GM10847 (cell line): ENCODE measurements around the gene TAGLN2.

Source experiments
- POLR2A ChIP-seq: IDR thresholded peaks from 2 replicates; pipeline ENCODE4 v1.6.1; 2011; ENCODE audit not compliant: insufficient read length; ENCODE audit errors: extremely low read depth

Gene TAGLN2

DNA sequence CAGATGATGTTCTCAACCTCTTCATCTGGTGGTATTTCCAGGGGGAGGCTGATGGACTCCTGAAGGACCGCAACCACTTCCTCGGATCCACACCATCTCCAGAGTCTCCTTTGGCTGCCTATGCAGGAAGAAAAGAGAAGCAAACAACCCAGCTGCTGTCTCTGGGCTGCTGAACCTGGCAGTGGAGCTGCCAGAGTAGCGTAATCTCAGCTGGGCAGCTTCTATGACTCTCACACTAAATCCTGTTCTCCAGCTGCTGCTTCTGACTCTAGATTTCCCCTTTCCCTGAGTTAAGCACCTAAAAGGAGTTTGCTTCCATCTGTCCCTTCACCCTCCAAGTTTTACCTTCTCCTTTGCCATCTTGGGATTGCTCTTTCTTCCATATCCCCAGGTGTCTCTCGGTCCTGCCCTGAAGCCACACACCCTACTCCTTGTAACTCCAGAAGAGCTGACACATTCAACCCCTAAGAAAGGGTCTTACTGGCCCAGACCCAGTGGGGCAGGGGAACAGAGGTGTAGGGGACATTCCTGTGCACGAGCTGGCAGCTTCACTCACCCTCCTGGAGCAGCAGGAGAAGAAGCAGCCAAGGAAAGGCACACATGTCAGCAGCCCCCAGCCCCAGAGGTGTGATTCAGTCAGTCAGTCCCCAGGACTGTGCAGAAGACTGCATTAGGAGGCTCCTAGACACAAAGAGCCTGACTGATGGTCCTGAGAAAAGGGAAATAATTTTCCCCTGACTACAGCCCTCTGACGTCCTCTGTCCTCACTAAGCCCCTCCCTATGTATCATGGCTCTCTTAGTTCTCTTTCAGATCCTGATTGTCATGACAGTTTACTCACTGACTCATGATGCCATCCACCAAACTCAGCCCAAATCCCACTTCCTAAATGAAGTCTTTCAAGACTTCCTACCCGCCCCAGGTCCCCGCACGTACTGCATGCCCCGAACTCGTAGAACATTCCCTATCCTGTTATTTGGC, 28.5 kb upstream of the TAGLN2 start, which contains the start of gene SLAMF9:
TSS of gene SLAMF9 (minus strand) at position 702 of the 980 bp plus-strand sequence. CDS start at position 602, 100 bp downstream.
- no peak for TF ChIP-seq POLR2A

- TF ChIP-seq POLR2A, result no peak
Observed at GRCh38 chr1:159952932-159953331, 27.6 kb upstream of the TAGLN2 start.

GRCh38 chr1:159951551-159951950, 26.2 kb upstream of the TAGLN2 start:
- no peak for TF ChIP-seq POLR2A

GRCh38 chr1:159951016-159951415, 25.7 kb upstream of the TAGLN2 start:
- no peak for TF ChIP-seq POLR2A

DNA sequence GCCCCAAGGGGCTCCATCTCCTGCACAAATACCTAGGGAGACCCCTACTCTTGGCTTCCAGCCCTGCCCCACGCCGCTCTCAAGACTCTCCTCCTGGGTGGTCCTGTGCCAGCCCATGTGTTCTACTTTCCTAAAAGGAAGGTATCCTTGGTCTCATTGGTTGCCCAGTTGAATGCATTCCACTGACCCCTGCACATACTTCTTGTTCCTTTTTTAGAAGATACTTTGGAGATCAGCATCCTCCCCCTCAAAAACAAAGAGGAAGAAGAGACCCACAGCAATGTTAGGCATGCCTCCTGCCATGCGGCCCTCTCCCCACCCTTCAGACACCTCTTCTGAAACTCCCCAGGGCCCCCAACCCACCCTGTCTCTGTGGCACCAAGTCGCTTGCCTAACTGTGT, 24.7 kb upstream of the TAGLN2 start:
- no peak for TF ChIP-seq POLR2A

DNA sequence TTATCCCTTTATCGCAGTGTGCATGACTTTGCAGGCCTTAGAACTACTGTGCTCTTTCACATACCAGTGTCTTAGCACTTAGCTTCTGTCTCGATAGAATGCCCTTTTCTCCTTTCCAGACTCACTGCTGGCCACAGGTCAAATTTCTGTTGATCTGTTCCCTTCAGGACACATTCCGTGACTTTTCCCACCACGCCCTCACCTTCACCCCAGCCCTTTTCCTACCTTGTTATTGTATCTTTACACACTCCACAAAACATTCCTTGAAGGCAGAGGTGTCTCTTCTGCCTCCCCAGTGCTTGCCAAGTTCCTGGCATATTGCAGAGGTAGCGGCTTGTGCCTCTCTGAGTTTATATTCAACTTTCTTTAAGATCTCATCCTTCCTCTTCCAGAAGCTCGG, 23.8 kb upstream of the TAGLN2 start:
- no peak for TF ChIP-seq POLR2A

DNA sequence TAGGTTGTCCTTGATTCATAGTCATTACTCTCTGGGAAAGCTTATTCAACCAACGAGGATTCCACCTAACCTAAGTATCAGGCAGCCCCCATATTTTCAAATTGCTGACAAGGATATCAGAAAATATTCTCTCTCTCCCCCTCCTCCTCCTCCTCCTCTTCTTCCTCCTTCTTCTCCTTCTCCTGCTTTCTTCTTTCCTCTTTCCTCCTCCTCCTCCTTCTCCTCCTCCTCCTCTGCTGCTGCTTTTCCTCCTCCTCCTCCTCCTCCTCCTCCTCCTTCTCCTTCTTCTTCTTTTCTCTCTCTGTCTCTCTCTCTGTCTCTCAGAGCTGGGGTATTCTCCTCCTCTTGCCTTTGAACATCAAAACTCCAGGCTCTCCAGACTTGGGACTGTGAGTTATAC, 22.6 kb upstream of the TAGLN2 start:
- TF ChIP-seq POLR2A, result no peak

DNA sequence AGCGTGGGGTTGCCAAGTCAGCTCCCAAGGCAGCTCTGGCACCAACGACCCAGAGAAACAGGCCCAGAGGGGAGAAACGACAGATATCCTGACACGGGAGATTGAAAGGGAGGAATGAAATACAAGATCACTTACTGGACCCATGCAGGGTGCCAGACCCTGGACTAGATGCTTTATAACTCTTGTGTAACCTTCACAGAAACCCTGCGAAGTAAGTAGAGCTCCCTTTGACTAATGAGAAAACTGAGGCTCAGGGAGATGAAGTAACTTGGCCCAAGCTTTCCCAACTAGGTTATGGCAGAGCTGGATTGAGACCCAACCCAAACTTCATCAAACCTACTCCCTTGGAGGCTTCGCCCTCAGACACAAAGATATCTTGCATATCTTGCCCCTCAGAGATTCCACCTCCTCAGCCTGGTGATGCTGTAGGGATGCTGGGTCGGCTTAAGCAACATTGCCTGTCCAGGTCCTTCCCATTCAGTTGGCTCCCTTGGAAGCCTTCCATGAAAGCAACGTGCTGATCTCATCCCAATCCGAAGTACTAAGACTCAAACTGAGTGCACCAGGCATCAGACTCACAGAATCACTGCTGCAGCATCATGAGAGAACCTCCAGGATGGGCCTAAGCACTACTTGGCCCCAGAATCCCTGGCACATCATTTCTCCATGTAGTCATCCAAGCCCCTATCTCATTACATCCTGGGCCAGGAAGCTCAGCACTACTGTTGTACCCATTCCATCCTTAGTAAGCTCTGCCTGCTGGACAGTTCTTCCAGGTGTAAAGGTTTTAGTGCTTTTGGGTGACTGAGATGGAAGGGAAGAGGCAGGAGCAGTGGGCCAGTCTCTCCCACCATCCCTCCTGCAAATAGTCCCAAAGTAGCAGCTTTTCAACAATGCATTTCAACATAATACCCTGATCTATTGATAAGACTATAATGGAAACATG, 21.2 kb upstream of the TAGLN2 start:
- TF ChIP-seq POLR2A, result no peak

GRCh38 chr1:159945483-159946241, 20.4 kb upstream of the TAGLN2 start, which contains the start of gene IGSF9:
IGSF9 (minus strand) TSS chr1:159945613; CDS start chr1:159943454, 2,159 bp downstream.
- TF ChIP-seq POLR2A, result no peak

DNA sequence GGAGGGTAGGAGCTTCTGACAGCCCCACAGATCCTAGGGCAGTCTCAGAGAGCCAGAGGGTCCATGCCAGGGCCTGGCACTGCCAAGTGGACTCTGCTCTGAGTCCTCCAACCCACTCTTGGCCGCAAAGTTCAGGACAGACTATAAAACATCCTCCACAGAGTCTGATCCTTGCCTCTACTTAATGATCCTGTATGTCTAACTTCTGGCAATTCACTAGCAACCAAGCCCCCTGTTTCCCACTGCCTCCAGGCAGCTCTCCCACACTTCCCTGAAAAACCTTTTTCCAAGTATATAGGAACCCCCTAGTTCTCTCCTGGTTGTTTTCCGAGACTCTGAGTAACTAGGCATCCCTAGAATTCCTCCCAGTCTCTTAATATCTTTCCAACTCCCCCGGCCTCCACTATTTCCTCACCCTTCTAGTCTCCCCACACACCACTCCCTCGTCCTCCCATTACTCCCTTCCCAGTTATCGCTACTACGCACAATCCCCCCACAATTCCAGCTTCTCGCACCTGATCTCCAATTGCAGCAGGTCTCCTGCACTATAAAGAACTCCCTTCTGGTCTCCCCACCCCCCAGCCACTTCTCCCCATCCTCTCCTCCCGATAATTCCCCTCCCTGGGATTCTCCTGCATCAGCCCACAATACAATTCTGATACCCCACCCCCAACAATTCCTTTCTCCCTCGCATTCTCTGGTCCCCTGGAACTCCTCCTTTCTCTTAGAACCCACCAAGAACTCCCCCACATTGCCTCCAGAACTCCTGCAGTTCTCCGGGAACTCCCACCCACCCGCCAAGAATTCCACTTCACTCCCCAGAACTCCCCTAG, 19.5 kb upstream of the TAGLN2 start:
- TF ChIP-seq POLR2A, result no peak

- no peak for TF ChIP-seq POLR2A
Observed at GRCh38 chr1:159943908-159944622, 18.8 kb upstream of the TAGLN2 start.

DNA sequence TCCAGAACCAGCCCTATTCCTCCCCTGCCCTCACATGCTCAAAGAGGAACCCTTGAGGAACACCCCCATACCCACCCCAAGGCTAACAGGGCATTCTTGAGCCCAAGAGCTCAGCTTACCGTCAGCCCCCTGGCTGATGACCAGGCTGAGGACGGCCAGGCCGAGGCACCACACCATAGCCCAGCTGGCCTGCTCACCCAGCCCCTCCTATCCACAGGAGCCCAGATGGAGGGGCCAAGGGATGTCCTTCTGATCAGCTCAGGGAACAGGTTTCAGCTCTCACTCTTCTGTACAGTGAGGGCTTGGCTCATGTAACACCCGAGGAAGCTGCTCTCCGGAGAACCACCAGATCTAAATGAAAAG, 18.0 kb upstream of the TAGLN2 start:
- TF ChIP-seq POLR2A, result no peak

DNA sequence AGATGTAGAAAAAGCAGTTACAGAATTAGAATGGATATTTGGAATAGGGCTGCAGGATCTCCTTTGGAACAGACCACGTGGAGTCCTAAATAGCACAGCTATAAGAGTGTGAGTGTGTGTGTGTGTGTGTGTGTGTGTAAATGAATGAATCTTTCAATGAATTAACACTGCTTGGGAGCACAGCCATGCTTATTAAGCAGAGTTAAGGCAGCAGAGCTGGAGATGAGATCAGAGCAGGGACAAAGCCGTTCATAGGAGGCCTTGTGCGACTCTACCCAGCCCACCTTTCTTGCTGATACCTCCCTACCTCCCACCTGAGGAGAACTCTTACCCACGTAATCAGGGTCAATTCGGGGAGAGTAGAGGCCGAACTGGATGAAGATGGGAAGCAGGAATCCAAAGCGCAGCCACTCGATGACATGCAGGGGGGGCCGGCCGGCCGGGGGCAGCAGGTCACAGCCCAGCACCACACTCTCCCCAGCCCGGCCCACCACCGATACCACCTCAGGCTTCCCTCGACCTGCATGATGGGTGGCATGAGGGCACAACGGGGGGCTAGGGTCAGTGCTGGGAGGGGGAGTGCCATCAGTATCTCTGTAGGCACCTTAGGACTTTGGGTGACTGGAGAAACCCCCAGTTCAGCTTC, 17.4 kb upstream of the TAGLN2 start:
- TF ChIP-seq POLR2A, result no peak
